H1 (cell line): ENCODE data around the gene C8B. TPM values are rescaled to one million over a fixed set of nuclear protein-coding genes. Genes with fewer than 3 reads are reported as not detected.

ENCODE experiments used
- CTCF ChIA-PET: fragments of 300-600 bp; sonication (Branson Sonifier 250); formaldehyde crosslinking; loops from one replicate; lab custom pipeline; 2021; ENCODE audit not compliant: partially characterized antibody; lab: Charles Lee
- POLR2A ChIA-PET: fragments of 300-600 bp; sonication (Branson Sonifier 250); formaldehyde crosslinking; loops from one replicate; lab custom pipeline; 2021; ENCODE audit warnings: inconsistent platforms; ENCODE audit not compliant: partially characterized antibody; lab: Charles Lee
- DNase-seq, 2 experiments: peaks; one replicate each; pipeline versions ENCODE4 v3.0.0 to v3.0.0-alpha.2; 2010 to 2022; ENCODE audit warnings: low spot score in 2 of 2, low read depth in 1 of 2, mixed read lengths in 1 of 2
- FAIRE-seq: peaks from 2 replicates; lab custom pipeline; 2011; peaks lifted over from hg19 to GRCh38; lab: Jason Lieb, UNC
- H2AFZ ChIP-seq: 2 replicates; pipeline ENCODE4 v1.8.1; 2012; ENCODE audit warnings: low read length, inconsistent platforms
- H2AK5ac ChIP-seq: 2 replicates; pipeline ENCODE4 v1.6.1; 2013; ENCODE audit warnings: low read depth, low read length
- H2BK120ac ChIP-seq: replicated peaks from 2 replicates; pipeline ENCODE3; 2013; ENCODE audit warnings: low read depth, low read length, inconsistent platforms
- H2BK12ac ChIP-seq: 2 replicates; pipeline ENCODE4 v1.6.1; 2013; ENCODE audit warnings: low read depth, low read length
- H2BK15ac ChIP-seq: 2 replicates; pipeline ENCODE4 v1.6.1; 2013; ENCODE audit warnings: low read length
- H2BK20ac ChIP-seq: 2 replicates; pipeline ENCODE4 v1.6.1; 2013; ENCODE audit warnings: low read length
- H2BK5ac ChIP-seq: 2 replicates; pipeline ENCODE4 v1.6.1; 2013; ENCODE audit warnings: low read depth, low read length
- H3K14ac ChIP-seq: 2 replicates; pipeline ENCODE4 v1.6.1; 2013; ENCODE audit warnings: inconsistent platforms; ENCODE audit not compliant: insufficient read length
- H3K18ac ChIP-seq: 2 replicates; pipeline ENCODE4 v1.6.1; 2013; ENCODE audit warnings: low read length; ENCODE audit errors: extremely low read depth
- H3K23ac ChIP-seq: 2 replicates; pipeline ENCODE4 v1.6.1; 2013; ENCODE audit warnings: inconsistent platforms; ENCODE audit not compliant: insufficient read length
- H3K23me2 ChIP-seq: 2 replicates; pipeline ENCODE4 v1.6.1; 2013; ENCODE audit warnings: low read depth, low read length
- H3K27ac ChIP-seq: 2 replicates; pipeline ENCODE4 v1.6.1; 2011; ENCODE audit warnings: low read depth, low read length, inconsistent platforms
- H3K27me3 ChIP-seq, 4 experiments: replicated peaks in 1 of 4; 1 replicate in 1 of 4; 2 replicates in 3 of 4; pipeline versions ENCODE4 v1.6.1 to v1.8.1; 2011 to 2013; ENCODE audit warnings: low read length in 3 of 4, mild to moderate bottlenecking in 3 of 4, inconsistent platforms in 2 of 4, mixed read lengths in 2 of 4, moderate library complexity in 1 of 4; ENCODE audit not compliant: control insufficient read depth in 3 of 4, insufficient read depth in 3 of 4; ENCODE audit errors: extremely low read depth in 1 of 4
- H3K36me3 ChIP-seq, 4 experiments: 2 replicates each; pipeline versions ENCODE4 v1.6.1 to v1.8.1; 2011 to 2013; ENCODE audit warnings: mild to moderate bottlenecking in 4 of 4, low read length in 3 of 4, moderate library complexity in 2 of 4, control low read depth in 1 of 4, inconsistent platforms in 1 of 4; ENCODE audit not compliant: insufficient read depth in 4 of 4, control insufficient read depth in 2 of 4
- H3K4ac ChIP-seq: replicated peaks from 2 replicates; pipeline ENCODE3; 2013; ENCODE audit warnings: low read length, low read depth, mixed read lengths, inconsistent platforms; ENCODE audit not compliant: insufficient read length
- H3K4me1 ChIP-seq, 4 experiments: replicated peaks in 1 of 4; 1 replicate in 1 of 4; 2 replicates in 3 of 4; pipeline versions ENCODE4 v1.6.1 to v1.8.1; 2011 to 2013; ENCODE audit warnings: low read length in 3 of 4, inconsistent platforms in 2 of 4, mixed read lengths in 1 of 4; ENCODE audit not compliant: insufficient read depth in 4 of 4, control insufficient read depth in 3 of 4
- H3K4me2 ChIP-seq, 2 experiments: 2 replicates each; pipeline versions ENCODE4 v1.6.1 to v1.8.1; 2011 to 2013; ENCODE audit warnings: low read depth in 2 of 2, low read length in 2 of 2, control low read depth in 1 of 2, inconsistent platforms in 1 of 2, mild to moderate bottlenecking in 1 of 2; ENCODE audit not compliant: insufficient read depth in 1 of 2
- H3K4me3 ChIP-seq, 4 experiments: fragments of 200-600, 300-600 bp in 1 of 4; sonication (generic), shearing (Covaris generic), sonication (Bioruptor Twin) in 1 of 4; 2 replicates each; pipeline versions ENCODE4 v1.5.1 to v1.8.1; 2011 to 2016; ENCODE audit warnings: low read length in 4 of 4, low read depth in 3 of 4, control low read depth in 2 of 4, inconsistent platforms in 2 of 4, mild to moderate bottlenecking in 2 of 4, mixed read lengths in 1 of 4, moderate library complexity in 1 of 4; ENCODE audit not compliant: insufficient read depth in 2 of 4; ENCODE audit errors: extremely low read depth in 1 of 4
- H3K56ac ChIP-seq: replicated peaks from 2 replicates; pipeline ENCODE3; 2013; ENCODE audit warnings: low read depth, mild to moderate bottlenecking, mixed read lengths, low read length, inconsistent platforms; ENCODE audit not compliant: insufficient read length
- H3K79me1 ChIP-seq: 2 replicates; pipeline ENCODE4 v1.6.1; 2013; ENCODE audit warnings: low read depth, low read length, control low read depth
- H3K79me2 ChIP-seq, 2 experiments: 2 replicates each; pipeline versions ENCODE4 v1.6.1 to v1.8.1; 2012 to 2013; ENCODE audit warnings: low read length in 2 of 2, mild to moderate bottlenecking in 2 of 2, inconsistent platforms in 1 of 2; ENCODE audit not compliant: insufficient read depth in 2 of 2, control insufficient read depth in 1 of 2
- H3K9ac ChIP-seq, 4 experiments: replicated peaks in 1 of 4; 1 replicate in 1 of 4; 2 replicates in 3 of 4; pipeline versions ENCODE4 v1.6.1 to v1.8.1; 2011 to 2013; ENCODE audit warnings: low read depth in 3 of 4, low read length in 3 of 4, control low read depth in 2 of 4, mild to moderate bottlenecking in 2 of 4, moderate library complexity in 2 of 4, inconsistent platforms in 1 of 4; ENCODE audit errors: extremely low read depth in 1 of 4
- H3K9me3 ChIP-seq, 2 experiments: 2 replicates each; pipeline versions ENCODE4 v1.6.1 to v1.8.1; 2012 to 2013; ENCODE audit warnings: mild to moderate bottlenecking in 2 of 2, moderate library complexity in 2 of 2, control low read depth in 1 of 2, inconsistent platforms in 1 of 2, low read depth in 1 of 2, low read length in 1 of 2, mixed read lengths in 1 of 2; ENCODE audit not compliant: insufficient read depth in 2 of 2
- H4K20me1 ChIP-seq, 2 experiments: replicated peaks in 1 of 2; 2 replicates each; pipeline versions ENCODE3 to v1.8.1; 2011 to 2013; ENCODE audit warnings: inconsistent platforms in 2 of 2, low read length in 2 of 2, mild to moderate bottlenecking in 1 of 2; ENCODE audit not compliant: insufficient read depth in 2 of 2, control insufficient read depth in 1 of 2
- H4K5ac ChIP-seq: 2 replicates; pipeline ENCODE4 v1.6.1; 2013; ENCODE audit warnings: low read length, low read depth, mixed read lengths, inconsistent platforms; ENCODE audit not compliant: insufficient read length
- H4K8ac ChIP-seq: 2 replicates; pipeline ENCODE4 v1.8.0; 2013; ENCODE audit warnings: mild to moderate bottlenecking, moderate library complexity, low read length, inconsistent platforms; ENCODE audit not compliant: insufficient read depth; ENCODE audit errors: extremely low read depth
- H4K91ac ChIP-seq: replicated peaks from 2 replicates; pipeline ENCODE3; 2013; ENCODE audit warnings: low read length, mixed read lengths, inconsistent platforms; ENCODE audit not compliant: insufficient read length
- BACH1 ChIP-seq: IDR thresholded peaks from 2 replicates; pipeline ENCODE4 v1.6.1; 2012; ENCODE audit warnings: low read length, improper control_type of control experiment
- CEBPB ChIP-seq: IDR thresholded peaks from 2 replicates; pipeline ENCODE4 v1.6.1; 2012; ENCODE audit warnings: low read depth, low read length
- CTBP2 ChIP-seq: IDR thresholded peaks from 2 replicates; pipeline ENCODE4 v1.7.0; 2011; ENCODE audit warnings: borderline replicate concordance, mild to moderate bottlenecking, moderate library complexity, mixed read lengths, low read length; ENCODE audit not compliant: insufficient read depth, insufficient read length
- NANOG ChIP-seq: IDR thresholded peaks from 2 replicates; pipeline ENCODE4 v1.6.1; 2011; ENCODE audit warnings: low read length, low read depth, mild to moderate bottlenecking, inconsistent platforms; ENCODE audit not compliant: insufficient read depth, poor library complexity, severe bottlenecking
- PHF8 ChIP-seq: fragments of 200-600 bp; sonication (generic); conservative IDR thresholded peaks from 2 replicates; pipeline ENCODE4 v1.7.1; 2012; ENCODE audit warnings: low read depth, mild to moderate bottlenecking, inconsistent platforms, low read length, moderate library complexity
- RAD21 ChIP-seq, 2 experiments: IDR thresholded peaks in 1 of 2; conservative IDR thresholded peaks in 1 of 2; 2 replicates each; pipeline ENCODE4 v1.6.1; 2011; ENCODE audit warnings: low read depth in 2 of 2, low read length in 2 of 2, improper control_type of control experiment in 1 of 2, inconsistent platforms in 1 of 2, mild to moderate bottlenecking in 1 of 2, moderate library complexity in 1 of 2
- SP4 ChIP-seq: IDR thresholded peaks from 2 replicates; pipeline ENCODE4 v1.6.1; 2012; ENCODE audit warnings: low read length, inconsistent platforms
- WGBS, 2 experiments: shearing (Covaris generic) in 1 of 2; methylation state at CpG; one replicate each; pipeline versions ENCODE4 v1.1.6 to v1.1.7; 2013 to 2015; ENCODE audit warnings: low lambda C conversion rate in 2 of 2, mixed read lengths in 2 of 2, inconsistent platforms in 1 of 2, low coverage in 1 of 2, missing lambda C conversion rate in 1 of 2; ENCODE audit not compliant: insufficient replicate concordance in 2 of 2, insufficient coverage in 1 of 2, insufficient read length in 1 of 2; ENCODE audit errors: extremely low coverage in 1 of 2, missing lambda C conversion rate in 1 of 2; 5-methylcytosine and 5-hydroxymethylcytosine counted together
- polyA plus RNA-seq, 7 experiments: library from polyadenylated mRNA; depleted of rRNA in 3 of 7; stranded (reverse) in 5 of 7; unstranded in 2 of 7; fragments of >200 nt in 5 of 7; fragments of 200-250 nt in 2 of 7; gene quantifications; 1 replicate in 5 of 7; 2 replicates in 1 of 7; 4 replicates in 1 of 7; pipeline versions ENCODE4 v1.2.1 to v1.2.3, GENCODE V29; 2011 to 2013; ENCODE audit warnings: missing spikeins in 2 of 7, mixed read lengths in 2 of 7
- total RNA-seq: library from RNA; stranded (reverse); fragmentation: NEBNext Ultra II Directional; extraction: Animal tissue kit (Norgen Biotek cat#: 25700); gene quantifications from 2 replicates; pipeline ENCODE4 v1.2.1, GENCODE V29; 2021

The C8B gene
- total and polyA plus RNA-seq, 2 of the 8 experiments (the other 6 are each of a cell fraction or from before 2014, with no cell fraction given): not detected

DNA sequence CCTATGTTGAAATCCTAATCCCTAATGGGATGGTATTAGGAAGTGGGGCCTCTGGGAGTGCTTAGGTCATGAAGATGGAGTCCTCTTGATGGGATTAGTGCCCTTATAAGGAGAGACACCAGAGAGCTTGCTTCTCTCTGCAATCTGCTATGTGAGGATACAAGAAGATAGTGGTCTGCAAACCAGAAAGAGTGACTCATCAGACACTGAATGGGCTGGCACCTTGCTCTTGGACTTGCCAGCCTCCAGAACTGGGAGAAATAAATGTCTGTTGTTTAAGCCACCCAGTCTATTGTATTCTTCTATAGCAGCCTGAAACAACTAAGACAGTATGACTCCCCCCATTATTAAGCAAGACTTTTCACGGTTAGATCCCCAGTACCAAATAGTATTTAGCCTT lies 43.3 kb downstream of the C8B start:
- Histone ChIP-seq H2AFZ (no peak overlapping the region), H3K4me3 (no peak overlapping the region), H4K91ac (no peak overlapping the region), H3K4ac (no peak overlapping the region), H3K4me1 (peaks cover 0 to 7% (median 2%) of the 10 kb centered on the region in 4 experiments; a peak in 2 of 7 replicates), H2BK20ac (no peak overlapping the region), H3K23me2 (0 out of 2 replicates have a peak, but pooled peaks cover 2% of the 10 kb centered on the region), H3K27ac (no peak overlapping the region), H3K36me3 (no peaks in the 10 kb centered on the region), H3K9me3 (no peaks in the 10 kb centered on the region), H2AK5ac (no peak overlapping the region), H4K20me1 (no peaks in the 10 kb centered on the region), H2BK12ac (no peak overlapping the region), H3K18ac (no peak overlapping the region), H3K23ac (no peak overlapping the region), H3K4me2 (no peak overlapping the region), H3K27me3 (no peaks in the 10 kb centered on the region), H3K14ac (no peak overlapping the region), H2BK5ac (no peak overlapping the region), H3K79me2 (no peaks in the 10 kb centered on the region), H2BK15ac (no peak overlapping the region), H2BK120ac (no peak overlapping the region), H4K8ac (no peak overlapping the region), H3K79me1 (no peaks in the 10 kb centered on the region), H3K56ac (no peak overlapping the region), H3K9ac (no peak overlapping the region), H4K5ac (no peak overlapping the region)
- WGBS, 2 experiments: 100% methylated on average over 1 of the region's 1 CpG; no CpG with 5 or more reads in 1 of the 2 experiments
- POLR2A ChIA-PET: no interaction called here
- CTCF ChIA-PET: interaction anchor here (1.1 kb wide), 1 partner anchor 91 kb away, joined by 3 read pairs; no protein-coding TSS in a partner anchor
- no peak for FAIRE-seq
- no peak for TF ChIP-seq PHF8
- TF ChIP-seq CEBPB: no peak
- no peak for TF ChIP-seq NANOG
- no peak for TF ChIP-seq RAD21 (IDR thresholded peaks at IDR 0.05 in 1 of 2, conservative IDR thresholded peaks at IDR 0.05 in 1 of 2; ENCODE audit: low read depth in 2 of 2, low read length in 2 of 2)
- TF ChIP-seq CTBP2: no peak
- no peak for TF ChIP-seq BACH1
- TF ChIP-seq SP4: no peak
- DNase-seq: no peak
